Lower leg skin (tissue), 4 donors: ENCODE results near the gene TTLL5. TPM values are rescaled to one million over a fixed set of nuclear protein-coding genes. Genes with fewer than 3 reads are reported as not detected.
A peak's percentile ranks its signal among the peaks of the same experiment; 100 is the strongest.

Experiments
- DNase-seq, 2 donors: peaks; one replicate each; pipeline ENCODE4 v3.0.0-alpha.2; 2019; ENCODE audit warnings: low spot score in 2 of 2
- H3K4me3 ChIP-seq: fragments of 200-600 bp; sonication (generic); 2 replicates; pipeline ENCODE4 v1.5.1; 2017; ENCODE audit warnings: mild to moderate bottlenecking, low read depth; ENCODE audit not compliant: poor library complexity, severe bottlenecking
- CTCF ChIP-seq, 3 donors: fragments of 450-650 bp; IDR thresholded peaks; one replicate each; pipeline ENCODE4 v1.5.1; 2016; ENCODE audit warnings: antibody characterized with exemption in 3 of 3, mild to moderate bottlenecking in 3 of 3, moderate library complexity in 2 of 3
- POLR2A ChIP-seq, 2 donors: fragments of 450-650 bp; IDR thresholded peaks; one replicate each; pipeline ENCODE4 v1.6.1; 2016 to 2017; ENCODE audit warnings: antibody characterized with exemption in 2 of 2, mild to moderate bottlenecking in 1 of 2, moderate library complexity in 1 of 2
- WGBS, 2 donors: methylation state at CpG; one replicate each; pipeline ENCODE4 v1.1.5; 2018; 5-methylcytosine and 5-hydroxymethylcytosine counted together
- intact Hi-C: fragments of 100-400 bp; cut with DNase I; formaldehyde crosslinking; loops from one replicate; pipeline ENCODE4 v1.15.0; 2023; ENCODE audit warnings: low total_unique reads
- total RNA-seq, 4 donors: library from RNA; depleted of rRNA; stranded (reverse); fragments of >200 nt; gene quantifications; one replicate each; pipeline ENCODE4 v1.1.0, GENCODE V29; 2016

Gene TTLL5
- total RNA-seq, 4 donors from 2014 or later = 16.5 to 31.1 (median 18.4) TPM

GRCh38 chr14:75976826-75977581 is 316.0 kb downstream of the TTLL5 start:
- 67 to 73% methylated on average over 8 of the region's 8 CpGs for WGBS, 2 donors
- no peak for DNase-seq
- intact Hi-C loops = no loop called here
- TF ChIP-seq CTCF (IDR thresholded peaks at IDR 0.05) = no peak
- no peak for TF ChIP-seq POLR2A (IDR thresholded peaks at IDR 0.05)
- H3K4me3 ChIP-seq = no peak overlapping the region

GRCh38 chr14:75977582-75977943 is 316.5 kb downstream of the TTLL5 start:
- 50 to 57% methylated on average over 3 of the region's 3 CpGs for WGBS, 2 donors
- TF ChIP-seq CTCF (IDR thresholded peaks at IDR 0.05) = no peak
- TF ChIP-seq POLR2A (IDR thresholded peaks at IDR 0.05) = no peak
- DNase-seq = no peak
- intact Hi-C loops = no loop called here
- H3K4me3 ChIP-seq = no peak overlapping the region

GRCh38 chr14:75978249-75978731 is 317.2 kb downstream of the TTLL5 start:
- H3K4me3 ChIP-seq = no peak overlapping the region
- WGBS, 2 donors = 59 to 61% methylated on average over 10 of the region's 10 CpGs
- TF ChIP-seq POLR2A (IDR thresholded peaks at IDR 0.05) = no peak
- TF ChIP-seq CTCF (IDR thresholded peaks at IDR 0.05) = no peak

GRCh38 chr14:75979071-75979571 is 318.1 kb downstream of the TTLL5 start:
- no peak overlapping the region for H3K4me3 ChIP-seq
- peak in 1 of 2 donors; percentile 85 for DNase-seq
- TF ChIP-seq CTCF (IDR thresholded peaks at IDR 0.05) (no peak), POLR2A (IDR thresholded peaks at IDR 0.05) (no peak)
- intact Hi-C loops = no loop called here
- 37 to 44% methylated on average over 14 of the region's 14 CpGs for WGBS, 2 donors

More at GRCh38 chr14:75978249-75978731, 317.2 kb downstream of the TTLL5 start:
- peak in 1 of 2 donors; percentile 84 for DNase-seq
- intact Hi-C loops = no loop called here

GRCh38 chr14:75979648-75980565 is 318.9 kb downstream of the TTLL5 start:
- no peak overlapping the region for H3K4me3 ChIP-seq
- DNase-seq = peak; percentile 16 to 90
- TF ChIP-seq CTCF (IDR thresholded peaks at IDR 0.05) = no peak
- TF ChIP-seq POLR2A (IDR thresholded peaks at IDR 0.05) = no peak
- intact Hi-C loops = loop anchor here (5.0 kb wide), 1 partner anchor 273 kb away; no protein-coding TSS in a partner anchor
- WGBS, 2 donors = 55 to 66% methylated on average over 27 of the region's 27 CpGs
